Stimulated activated CD8-positive, alpha-beta memory T cell treated with anti-CD3 and anti-CD28 coated beads, Interleukin-12 subunit alpha, Interleukin-12 subunit beta, amount 100 ng/mL, for 1 hour (primary cell): ENCODE results near the gene SLC13A3.

Experiments
- DNase-seq: peaks from one replicate; pipeline ENCODE4 v3.0.0-alpha.2; 2020; ENCODE audit warnings: low read depth

The SLC13A3 gene

DNA sequence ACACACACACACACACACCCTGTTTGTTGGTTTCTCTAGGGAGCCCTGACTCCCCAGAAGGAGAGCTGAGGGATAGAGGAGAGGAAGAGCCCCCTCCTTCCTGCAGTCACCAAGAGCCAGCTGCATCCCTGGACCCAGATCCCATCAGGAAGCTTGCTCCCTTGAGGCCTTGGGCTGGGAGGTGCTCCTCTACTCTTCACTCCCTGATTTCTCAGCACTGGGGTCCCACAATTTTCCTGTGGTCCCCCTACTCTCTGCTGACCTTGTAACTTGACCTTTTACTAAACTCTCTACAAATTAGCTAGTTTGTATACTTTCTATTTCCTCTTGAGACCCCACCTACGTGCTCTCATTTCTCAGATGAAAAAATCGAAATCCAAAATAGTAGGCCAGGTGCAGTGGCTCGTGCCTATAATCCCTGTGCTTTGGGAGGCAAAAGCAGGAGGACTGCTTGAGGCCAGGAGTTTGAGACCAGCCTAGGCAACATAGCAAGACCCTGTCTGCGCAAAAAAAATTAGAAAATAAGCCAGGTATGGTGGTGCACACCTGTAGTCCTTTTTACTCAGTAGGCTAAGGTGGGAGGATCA, 95.8 kb downstream of the SLC13A3 start:
- DNase-seq = no peak

DNA sequence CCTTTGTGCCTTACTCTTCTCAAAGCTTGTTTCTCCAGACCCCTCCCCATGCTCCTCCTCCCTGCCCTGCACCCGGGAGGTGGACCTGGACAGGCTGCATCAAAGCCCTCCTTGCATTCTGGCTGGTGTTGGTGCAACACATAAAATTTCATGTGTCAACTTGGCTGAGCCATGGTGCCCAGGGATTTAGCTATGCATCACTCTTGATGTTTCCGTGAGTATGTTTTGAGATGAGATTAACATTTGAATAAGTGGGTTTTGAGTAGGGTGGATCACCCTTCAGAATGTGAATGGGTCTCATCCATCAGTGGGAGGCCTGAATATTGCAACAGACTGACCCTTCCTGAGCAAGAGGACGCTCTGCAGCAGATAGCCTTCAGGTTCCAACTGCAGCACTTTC, 96.4 kb downstream of the SLC13A3 start:
- no peak for DNase-seq

DNA sequence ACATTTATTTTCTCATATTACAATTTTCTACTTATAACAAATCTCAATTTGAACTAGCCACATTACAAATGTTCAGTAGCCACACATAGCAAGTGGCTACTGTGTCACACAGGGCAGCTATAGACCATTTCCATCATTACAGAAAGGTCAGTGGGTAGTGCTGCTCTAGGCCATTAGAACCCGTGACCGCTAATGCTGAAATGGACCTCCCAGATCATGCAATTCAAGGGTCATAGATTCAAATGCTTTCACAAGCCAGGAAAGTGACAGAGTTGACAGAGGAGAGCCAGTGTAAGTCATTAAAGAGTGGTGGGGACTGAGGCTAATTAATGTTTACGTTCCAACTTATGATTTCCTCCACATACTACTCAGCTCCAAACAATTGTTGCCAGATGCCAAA, 97.3 kb downstream of the SLC13A3 start:
- no peak for DNase-seq

DNA sequence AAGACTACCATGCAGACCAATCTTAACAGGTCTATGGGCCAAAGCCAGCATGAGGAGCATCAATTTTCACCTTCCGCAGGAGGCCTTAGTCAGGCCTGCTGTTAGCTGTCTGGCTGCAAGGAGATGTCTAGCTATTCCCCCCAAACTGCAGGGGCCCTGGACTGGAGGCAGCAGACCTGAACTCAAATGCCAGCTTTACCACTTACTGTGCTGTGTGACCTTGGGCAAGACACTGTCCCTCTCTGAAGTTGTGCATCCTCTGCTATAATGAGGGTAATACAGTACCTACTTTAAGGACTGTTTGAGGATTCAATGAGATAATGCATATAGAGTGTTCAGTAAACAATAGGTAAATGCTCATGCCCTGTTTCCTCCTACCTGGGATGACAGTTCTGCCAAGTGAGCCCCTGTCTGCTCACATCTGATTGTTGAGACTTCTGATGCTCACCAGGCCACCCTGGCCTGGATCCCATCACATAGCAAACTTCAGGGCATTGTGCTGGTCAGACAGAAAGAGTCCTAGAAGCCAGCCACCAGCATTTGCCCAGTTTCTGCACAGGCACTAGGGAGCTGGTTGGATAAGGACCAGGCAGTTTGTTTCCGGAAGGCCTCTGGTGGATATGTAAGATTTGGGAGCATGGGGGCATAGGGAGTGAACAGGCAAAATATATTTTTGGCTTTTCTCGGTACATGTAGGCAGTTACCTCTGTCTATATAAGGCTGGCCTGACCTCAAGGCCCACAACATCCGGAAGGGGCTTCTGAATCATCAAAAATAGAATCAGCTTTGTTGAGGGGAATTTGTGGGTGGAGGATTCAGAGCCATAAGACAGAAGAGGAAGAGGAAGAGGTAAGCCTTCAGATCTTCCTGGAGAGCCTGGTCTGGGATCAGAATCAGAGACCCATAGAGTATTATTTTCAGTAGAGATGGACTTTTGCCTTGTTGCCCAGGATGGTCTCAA, 98.5 kb downstream of the SLC13A3 start:
- DNase-seq = no peak

DNA sequence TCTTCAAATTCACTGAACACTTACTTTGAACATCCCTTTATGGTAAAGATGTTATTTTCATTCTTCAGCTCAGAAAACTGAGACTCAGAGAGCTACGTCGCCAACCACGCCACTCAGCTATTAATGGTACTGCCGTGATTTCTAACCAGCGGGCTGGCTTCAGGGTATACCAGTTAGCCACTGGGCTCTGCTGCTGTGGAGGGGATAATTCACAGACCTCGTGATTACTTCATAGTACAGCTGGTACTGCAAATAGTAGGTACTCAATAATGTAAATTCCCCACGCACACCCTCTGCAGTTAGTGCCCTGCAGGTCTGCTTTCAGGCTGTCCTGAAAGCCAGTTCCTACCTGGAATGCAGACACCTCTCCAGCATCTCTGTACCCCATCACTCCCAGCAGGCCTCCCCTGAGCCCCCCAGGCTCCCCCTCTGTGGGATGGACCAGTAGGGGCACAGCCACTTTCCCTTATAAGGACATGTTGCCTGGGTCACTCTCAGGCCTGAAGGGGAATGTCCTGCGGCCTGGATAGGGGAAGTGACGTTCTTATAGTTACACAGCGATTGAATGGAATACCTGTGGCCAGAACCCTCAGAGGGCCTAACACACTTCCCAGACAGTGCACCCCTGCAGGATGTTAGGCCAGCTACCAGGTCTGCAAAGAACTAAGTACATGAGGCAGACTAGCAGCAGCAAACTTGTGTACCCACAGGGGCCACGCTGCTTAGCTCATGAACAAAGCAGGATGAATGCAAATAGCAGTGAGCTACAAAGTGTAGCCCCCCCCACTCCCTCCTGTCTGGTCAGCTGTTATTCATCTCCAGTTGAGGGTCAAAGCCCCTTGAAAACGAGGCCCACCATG, 99.5 kb downstream of the SLC13A3 start:
- DNase-seq = no peak

DNA sequence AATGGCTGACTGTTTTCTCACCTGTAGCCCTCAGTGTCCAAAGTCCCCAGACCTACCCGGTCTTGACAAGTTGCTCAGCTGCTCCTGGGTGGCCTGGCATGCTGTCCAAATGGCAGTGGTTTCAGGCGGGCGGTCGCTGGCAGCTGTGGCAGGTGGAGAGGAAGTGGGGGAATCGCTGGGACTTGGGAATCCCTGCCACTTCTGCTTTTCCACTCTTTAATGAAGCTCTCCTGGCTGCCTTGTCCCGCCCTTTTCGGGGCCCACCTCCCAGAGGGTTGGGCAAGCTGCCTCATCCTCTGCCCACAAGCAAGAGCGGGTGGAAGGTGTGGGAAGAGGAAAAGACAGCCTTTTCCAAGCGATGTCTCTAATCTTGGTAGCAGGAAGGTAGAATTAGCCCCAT, 100.8 kb downstream of the SLC13A3 start, which contains the start of gene OCSTAMP:
OCSTAMP (minus strand) TSS at position 194 of the 400 bp plus-strand sequence; CDS start at position 100, 94 bp downstream.
- DNase-seq = no peak

DNA sequence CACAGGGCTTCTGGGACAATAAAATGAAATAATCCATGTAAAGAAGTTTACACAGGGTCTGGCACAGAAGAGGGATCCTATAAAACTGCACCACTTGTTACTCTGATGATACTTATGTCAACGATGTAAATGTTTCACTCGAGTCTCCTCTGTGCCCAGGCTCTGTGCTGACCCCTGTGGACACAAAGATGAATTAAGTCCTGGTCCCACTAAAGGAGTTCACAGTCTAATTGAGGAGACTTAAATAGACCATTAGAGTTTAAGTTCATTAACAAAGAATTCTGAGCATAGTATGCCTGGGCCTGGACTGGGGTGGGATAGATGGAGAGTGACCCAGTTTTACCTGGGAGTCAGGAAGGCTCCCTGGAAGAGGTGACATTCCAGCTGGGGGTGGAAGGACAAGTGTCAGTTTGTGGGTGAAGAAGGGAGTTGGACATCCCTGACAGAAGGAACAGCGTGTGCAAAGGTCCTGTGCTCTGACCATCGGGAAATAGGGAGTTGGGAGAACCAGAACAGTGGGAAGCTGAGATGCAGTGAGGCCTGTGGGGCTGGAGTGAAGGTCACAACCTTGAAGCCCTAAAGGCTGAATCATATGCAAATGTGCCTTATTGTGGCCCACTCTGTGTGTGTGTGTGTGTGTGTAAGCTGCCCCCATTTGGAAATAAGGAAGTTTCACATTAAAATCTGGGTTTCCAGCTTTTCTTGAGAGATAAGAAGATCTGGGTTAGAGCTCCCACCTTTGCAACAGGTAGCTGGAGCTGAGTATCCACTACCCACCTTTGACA, 101.9 kb downstream of the SLC13A3 start:
- DNase-seq = no peak

DNA sequence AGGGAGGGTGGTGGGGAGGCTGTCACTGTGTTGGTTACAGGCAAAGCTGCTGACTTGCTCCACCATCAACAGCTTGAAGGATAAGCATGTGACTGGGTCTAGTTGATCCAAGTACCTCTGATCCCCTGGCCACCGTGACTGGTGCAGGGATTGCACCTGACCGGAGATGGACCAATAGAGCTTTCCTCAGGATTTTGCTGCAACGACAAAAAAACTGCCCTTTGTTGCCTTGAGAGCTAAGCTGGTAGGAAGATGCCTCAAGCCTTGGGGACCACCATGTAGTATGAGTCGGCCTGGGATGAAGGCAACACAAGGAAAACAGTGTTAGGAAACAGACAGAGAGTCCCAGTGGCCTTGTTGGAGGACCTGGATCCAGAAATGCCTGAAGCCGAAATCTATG, 102.6 kb downstream of the SLC13A3 start:
- no peak for DNase-seq

DNA sequence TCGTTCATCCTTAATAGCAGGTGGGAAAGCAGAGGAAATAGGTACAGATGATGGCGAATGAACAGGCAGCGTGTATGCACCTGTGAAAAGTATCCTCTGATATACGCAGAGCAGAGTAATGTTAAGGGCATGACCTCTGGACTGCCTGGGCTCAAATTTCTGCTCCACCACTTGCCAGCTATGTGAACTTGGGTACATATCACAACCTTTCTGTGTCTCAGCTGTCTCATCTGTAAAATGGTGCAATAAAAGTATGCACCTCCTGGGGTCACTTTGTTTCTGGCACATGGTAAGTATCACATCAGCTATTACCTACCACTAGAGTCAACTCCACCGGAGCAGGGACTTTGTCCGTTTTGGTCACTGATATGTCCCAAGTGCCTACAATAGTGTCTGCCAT, 103.3 kb downstream of the SLC13A3 start:
- DNase-seq = no peak

DNA sequence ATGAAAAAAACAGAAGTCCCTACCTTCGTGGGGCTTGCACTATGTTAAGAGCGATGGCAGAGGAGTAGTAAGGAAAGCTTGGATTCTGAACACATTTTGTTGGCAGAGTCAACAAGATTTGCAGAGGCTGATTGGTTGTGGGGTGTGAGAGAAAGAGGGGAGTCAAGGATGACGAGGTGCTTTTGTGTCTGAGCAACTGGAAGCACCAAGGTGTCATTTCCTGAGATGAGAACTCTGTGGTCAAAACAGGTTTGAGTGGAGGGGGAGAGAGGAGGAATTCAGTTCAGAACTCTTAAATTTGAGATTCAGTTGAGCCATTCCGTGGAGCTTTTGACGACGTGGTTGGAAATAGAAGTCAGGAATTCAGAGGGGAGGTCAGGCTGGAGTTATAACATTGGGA, 104.3 kb downstream of the SLC13A3 start:
- no peak for DNase-seq

DNA sequence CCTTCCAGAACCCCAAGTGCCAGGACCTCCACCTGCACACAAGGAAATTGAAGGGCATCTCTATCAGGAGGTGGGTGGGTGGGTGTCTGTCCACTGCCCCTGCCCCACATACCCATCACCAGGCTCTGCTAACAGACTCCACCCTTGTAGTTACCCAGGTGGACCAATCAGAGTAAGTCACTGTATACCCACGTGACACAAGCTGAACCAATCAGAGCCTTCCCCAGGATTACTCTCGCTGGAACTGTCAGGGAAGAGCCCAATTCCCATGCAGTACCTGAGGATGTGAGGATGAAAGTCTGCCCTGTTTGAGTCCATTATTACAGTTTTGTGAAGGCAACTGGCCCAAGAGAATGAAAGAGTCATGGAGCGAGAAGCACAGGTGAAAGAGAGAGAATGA, 105.0 kb downstream of the SLC13A3 start:
- DNase-seq = no peak

DNA sequence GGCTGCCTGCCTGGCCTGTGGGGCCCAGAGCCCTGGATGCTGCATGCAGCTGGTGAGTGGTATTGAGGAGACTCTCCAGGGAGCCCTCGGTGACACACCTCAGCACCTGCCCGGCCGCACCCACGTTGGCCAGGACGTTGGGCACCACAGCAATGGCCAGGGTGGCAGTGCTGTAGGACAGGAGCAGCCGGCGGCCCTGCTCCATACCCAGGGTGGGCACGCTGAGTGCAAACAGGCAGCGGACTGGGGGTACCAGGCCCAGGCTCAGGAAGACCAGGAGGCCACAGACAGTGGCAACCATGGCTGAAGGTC, 105.5 kb downstream of the SLC13A3 start:
- DNase-seq = no peak

DNA sequence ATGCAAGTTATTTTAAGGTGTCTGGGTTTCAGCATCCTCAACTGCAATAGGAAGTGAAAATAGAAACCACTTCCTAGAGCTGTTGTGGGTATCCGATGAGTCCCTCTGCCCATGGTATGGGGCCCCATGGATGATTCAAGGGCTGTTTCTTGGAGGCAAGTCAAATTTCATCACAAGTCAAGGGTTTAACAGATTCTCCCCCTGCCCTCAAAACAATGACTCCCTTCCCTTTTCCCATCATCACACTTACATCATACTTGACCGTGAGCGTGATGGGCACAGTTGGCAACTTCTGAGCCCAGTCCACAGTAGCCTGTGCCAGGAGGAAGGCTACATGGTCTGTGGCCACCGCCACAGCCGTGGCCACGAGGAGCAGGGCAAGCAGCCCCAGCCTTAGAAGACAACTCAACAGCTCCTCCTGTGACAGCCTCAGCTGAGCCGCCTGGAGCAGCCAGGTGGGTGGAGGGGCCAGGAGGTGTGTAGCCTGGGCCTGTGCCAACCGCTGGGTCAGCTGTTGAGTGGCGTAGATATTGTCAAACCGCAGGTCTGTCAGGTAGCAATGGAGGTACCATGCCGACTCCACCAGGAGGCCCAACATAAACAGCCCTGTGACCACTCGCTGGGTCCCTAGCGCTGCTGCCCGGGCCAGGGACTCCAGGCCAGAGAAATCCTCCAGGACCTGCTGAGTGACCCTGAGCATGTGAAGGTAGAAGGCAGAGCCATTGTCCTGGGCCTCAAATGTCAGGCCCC, 106.0 kb downstream of the SLC13A3 start:
- DNase-seq = no peak

DNA sequence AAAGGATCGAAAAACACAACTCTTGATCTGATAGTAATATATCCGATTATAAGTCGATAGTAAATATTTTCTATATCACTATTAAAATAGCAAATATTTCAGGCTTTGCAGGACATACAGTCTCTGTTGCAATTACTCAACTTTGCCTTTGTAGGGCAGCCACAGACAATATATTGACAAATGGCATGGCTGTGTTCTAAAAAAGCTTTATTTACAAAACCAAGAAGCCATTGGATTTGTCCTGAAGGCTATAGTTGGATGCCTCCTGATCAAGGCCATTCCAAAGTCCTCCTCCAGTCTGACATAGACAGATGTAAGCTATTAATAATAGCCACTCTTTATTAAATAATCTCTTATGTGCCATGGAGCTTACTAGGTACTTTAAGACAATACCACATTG, 106.7 kb downstream of the SLC13A3 start:
- no peak for DNase-seq

DNA sequence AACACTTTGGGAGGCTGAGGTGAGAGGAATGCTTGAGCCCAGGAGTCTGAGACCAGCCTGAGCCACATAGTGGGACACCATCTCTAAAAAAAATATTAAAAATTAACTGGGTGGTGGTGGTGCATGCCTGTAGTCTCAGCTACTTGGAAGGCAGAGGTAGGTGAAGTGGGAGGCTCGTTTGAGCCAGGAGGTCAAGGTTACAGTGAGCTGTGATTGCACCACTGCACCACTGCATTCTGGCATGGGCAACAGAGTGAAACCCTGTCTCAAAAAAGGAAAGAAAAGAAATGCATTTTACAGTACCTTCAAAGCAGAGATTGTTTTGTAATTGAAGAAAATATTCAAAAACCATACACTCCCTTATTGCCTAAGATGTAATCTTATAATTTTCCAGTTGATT, 107.3 kb downstream of the SLC13A3 start:
- no peak for DNase-seq

DNA sequence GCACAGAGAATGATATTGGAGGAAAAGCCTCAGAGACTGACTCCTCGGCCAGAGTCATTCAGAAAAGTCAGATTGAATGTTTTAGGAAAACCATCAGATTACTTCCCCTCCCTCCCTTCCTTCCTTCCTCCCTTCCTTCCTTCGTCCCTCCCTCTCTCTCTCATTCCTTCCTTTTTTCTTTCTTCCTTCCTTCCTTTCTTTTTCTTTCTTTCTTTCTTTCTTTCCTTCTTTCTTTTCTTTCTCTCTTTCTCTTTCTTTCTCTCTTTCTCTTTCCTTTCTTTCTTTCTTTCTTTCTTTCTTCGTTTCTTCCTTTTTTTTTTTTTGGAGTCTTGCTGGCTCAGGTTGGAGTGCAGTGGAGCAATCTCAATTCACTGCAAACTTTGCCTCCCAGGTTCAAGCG, 108.2 kb downstream of the SLC13A3 start:
- no peak for DNase-seq

DNA sequence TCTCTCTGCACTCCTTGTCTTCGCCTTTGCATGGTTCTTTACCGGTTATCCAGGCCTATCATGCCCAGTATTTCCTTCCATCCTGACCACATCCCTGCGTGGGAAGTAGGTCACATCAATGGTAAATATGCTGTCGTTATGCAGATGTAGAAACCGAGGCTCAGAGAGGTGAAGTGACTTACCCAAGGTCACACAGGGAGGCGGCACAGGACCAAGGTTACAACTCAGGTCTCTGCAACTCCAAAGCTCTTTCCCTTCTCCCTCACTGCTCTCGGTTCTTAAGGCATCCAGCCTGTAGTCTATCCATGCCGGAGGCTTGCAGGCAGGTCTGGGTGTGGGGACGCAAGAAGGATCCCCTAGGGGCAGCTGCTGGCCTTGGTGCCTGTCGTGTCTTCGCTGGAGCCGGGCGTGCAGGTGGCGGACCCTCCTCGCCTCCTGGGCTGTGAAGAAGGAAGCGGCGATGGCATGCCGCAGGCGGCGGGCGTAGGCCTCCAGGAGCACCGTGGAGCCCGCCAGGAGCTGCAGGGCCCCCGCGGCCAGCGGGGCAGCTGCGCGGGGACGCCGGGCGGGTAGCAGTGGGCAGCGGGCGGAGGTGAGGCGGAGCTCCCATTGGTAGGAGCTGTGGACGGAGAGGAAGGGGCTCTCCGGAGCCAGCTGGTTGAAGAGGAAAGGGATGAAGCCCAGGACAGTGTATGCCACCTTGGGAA, 109.9 kb downstream of the SLC13A3 start:
- DNase-seq = no peak

DNA sequence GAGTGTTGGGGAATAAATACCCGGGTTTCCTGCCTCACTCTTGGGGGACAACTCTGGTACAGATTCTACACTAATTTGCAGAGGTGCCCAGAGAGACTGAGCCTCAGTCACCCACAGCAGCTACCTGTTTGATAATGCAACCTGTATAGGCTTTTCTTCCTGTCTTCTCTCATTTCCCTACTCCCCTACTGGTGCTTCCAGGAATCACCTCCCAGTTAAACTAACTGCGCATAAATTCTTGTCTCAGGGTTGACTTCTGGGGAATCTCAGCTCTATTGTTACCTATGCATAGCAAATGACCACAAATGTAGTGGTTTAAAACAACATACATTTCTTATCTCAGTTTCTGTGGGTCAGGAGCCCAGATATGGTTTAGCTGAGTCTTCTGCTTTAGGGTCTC, 112.1 kb downstream of the SLC13A3 start:
- no peak for DNase-seq

DNA sequence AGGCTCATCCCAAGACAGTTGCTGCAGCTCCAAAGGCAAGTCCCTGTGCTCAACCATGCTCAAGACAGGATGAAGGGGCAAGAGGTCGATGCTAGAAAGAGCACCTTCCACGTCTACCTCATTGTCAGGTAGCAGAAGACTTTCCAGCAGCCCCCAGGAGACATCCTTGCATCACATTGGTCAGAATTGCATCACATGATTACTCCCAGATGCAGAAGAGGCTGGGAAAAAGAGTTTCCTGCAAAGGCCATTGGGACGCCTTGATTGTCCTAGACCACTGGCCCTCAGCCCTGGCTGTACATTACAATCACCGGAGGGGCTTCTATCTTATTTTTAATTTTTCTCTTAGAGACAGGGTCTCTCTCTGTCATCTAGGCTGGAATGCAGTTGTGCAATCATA, 120.6 kb downstream of the SLC13A3 start:
- no peak for DNase-seq

DNA sequence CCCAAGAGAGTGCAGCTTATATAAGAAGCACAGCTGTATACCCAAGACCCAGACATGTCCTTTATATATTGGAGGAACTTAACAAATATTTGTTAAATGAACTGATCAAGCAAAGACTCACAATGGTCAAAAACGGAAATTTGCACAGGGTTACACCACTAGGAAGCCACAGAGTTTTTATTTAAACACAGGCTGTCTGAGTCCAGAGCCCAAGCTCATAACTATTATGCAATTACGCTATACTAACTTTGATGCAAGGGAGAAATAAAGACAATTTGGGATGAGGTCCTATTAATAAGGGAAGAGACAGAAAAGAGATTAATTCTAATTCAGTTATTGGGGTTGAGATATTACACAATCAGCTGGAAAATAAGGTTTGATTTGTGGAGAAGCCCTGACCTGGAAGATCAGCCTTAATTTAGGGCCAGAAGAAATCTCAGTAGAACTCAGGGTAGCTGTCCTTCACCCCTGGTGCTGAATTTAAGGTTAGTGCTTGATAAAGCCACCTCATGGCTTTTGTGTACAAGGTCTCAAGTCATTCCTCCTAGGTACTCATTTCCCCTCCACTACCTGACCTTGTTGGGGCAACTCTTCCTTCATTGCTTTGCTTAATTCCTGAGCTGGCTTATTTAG, 127.4 kb downstream of the SLC13A3 start:
- DNase-seq = no peak
